Naive thymus-derived CD4-positive, alpha-beta T cell (primary cell): ENCODE measurements around the gene TOP2A. TPM values are rescaled to one million over a fixed set of nuclear protein-coding genes. Genes with fewer than 3 reads are reported as not detected.
A peak's percentile ranks its signal among the peaks of the same experiment; 100 is the strongest.

ENCODE experiments used
- ATAC-seq: fragments of 150-1000 bp; cut with Tn5 transposase; 2 replicates; pipeline ENCODE4 v1.10.0; 2021; ENCODE audit warnings: mild to moderate bottlenecking, moderate library complexity
- CTCF ChIA-PET: fragments of 350-600 bp; sonication (Branson Sonifier 250); formaldehyde crosslinking; loops from one replicate; lab custom pipeline; 2021; ENCODE audit warnings: antibody characterized with exemption; lab: Charles Lee
- POLR2A ChIA-PET: fragments of 350-600 bp; sonication (Branson Sonifier 250); formaldehyde crosslinking; loops from one replicate; lab custom pipeline; 2021; ENCODE audit warnings: antibody characterized with exemption, inconsistent platforms; lab: Charles Lee
- DNase-seq, 9 donors: peaks; one replicate each; pipeline versions ENCODE4 v3.0.0 to v3.0.0-alpha.2; 2020 to 2022; ENCODE audit warnings: mixed read lengths in 1 of 9
- H3K27ac ChIP-seq: one replicate; pipeline ENCODE4 v1.7.0; 2013; ENCODE audit warnings: mild to moderate bottlenecking, low read depth, low read length, moderate library complexity
- H3K27me3 ChIP-seq, 2 donors: one replicate each; pipeline ENCODE4 v1.7.0; 2013; ENCODE audit warnings: low read length in 2 of 2, mild to moderate bottlenecking in 2 of 2, moderate library complexity in 2 of 2; ENCODE audit not compliant: control insufficient read depth in 2 of 2, insufficient read depth in 2 of 2
- H3K36me3 ChIP-seq, 3 experiments: 1 replicate in 2 of 3; 2 replicates in 1 of 3; pipeline ENCODE4 v1.7.0; 2013; ENCODE audit warnings: low read length in 3 of 3, mild to moderate bottlenecking in 3 of 3, moderate library complexity in 1 of 3; ENCODE audit not compliant: insufficient read depth in 3 of 3, control insufficient read depth in 2 of 3
- H3K4me1 ChIP-seq, 2 donors: one replicate each; pipeline ENCODE4 v1.7.0; 2013; ENCODE audit warnings: low read length in 2 of 2, mild to moderate bottlenecking in 2 of 2, moderate library complexity in 1 of 2; ENCODE audit not compliant: control insufficient read depth in 2 of 2, insufficient read depth in 2 of 2
- H3K4me3 ChIP-seq: 2 replicates; pipeline ENCODE4 v1.7.0; 2013; ENCODE audit warnings: mild to moderate bottlenecking, low read length
- H3K9me3 ChIP-seq, 3 experiments: 1 replicate in 2 of 3; 2 replicates in 1 of 3; pipeline ENCODE4 v1.7.0; 2013; ENCODE audit warnings: low read length in 3 of 3; ENCODE audit not compliant: control insufficient read depth in 2 of 3
- H3K27ac Mint-ChIP-seq, 9 donors: one replicate each; pipeline ENCODE4 v1.8.0; 2020 to 2022; ENCODE audit warnings: mixed read lengths in 9 of 9, mild to moderate bottlenecking in 8 of 9, moderate library complexity in 5 of 9, inconsistent platforms in 2 of 9
- H3K27me3 Mint-ChIP-seq, 5 donors: one replicate each; pipeline ENCODE4 v1.8.0; 2021 to 2022; ENCODE audit warnings: mixed read lengths in 5 of 5, mild to moderate bottlenecking in 1 of 5
- H3K36me3 Mint-ChIP-seq, 5 donors: one replicate each; pipeline ENCODE4 v1.8.0; 2020 to 2022; ENCODE audit warnings: mixed read lengths in 5 of 5, mild to moderate bottlenecking in 3 of 5, inconsistent platforms in 1 of 5
- H3K4me1 Mint-ChIP-seq, 7 donors: one replicate each; pipeline ENCODE4 v1.8.0; 2020 to 2022; ENCODE audit warnings: mixed read lengths in 7 of 7, mild to moderate bottlenecking in 3 of 7, inconsistent platforms in 1 of 7
- H3K4me3 Mint-ChIP-seq, 10 donors: one replicate each; pipeline ENCODE4 v1.8.0; 2020 to 2022; ENCODE audit warnings: mild to moderate bottlenecking in 10 of 10, mixed read lengths in 10 of 10, moderate library complexity in 6 of 10, inconsistent platforms in 2 of 10
- H3K9me3 Mint-ChIP-seq, 11 donors: one replicate each; pipeline ENCODE4 v1.8.0; 2020 to 2022; ENCODE audit warnings: mixed read lengths in 11 of 11, mild to moderate bottlenecking in 4 of 11, inconsistent platforms in 1 of 11, moderate library complexity in 1 of 11
- intact Hi-C, 2 donors: fragments of 100-400 bp; cut with micrococcal nuclease; formaldehyde crosslinking; loops; one replicate each; pipeline ENCODE4 v1.15.1; 2023
- polyA plus RNA-seq, 2 donors: library from polyadenylated mRNA; unstranded; fragments of 300-500 nt; fragmentation: Illumina TruSeq; gene quantifications; one replicate each; pipeline ENCODE4 v1.2.3, GENCODE V29; 2021
- total RNA-seq, 6 experiments: library from RNA in 5 of 6; stranded (reverse) in 5 of 6; gene quantifications; 1 replicate in 5 of 6; 2 replicates in 1 of 6; pipeline ENCODE4 v1.2.3 and lab custom pipeline; 2021 to 2026

Gene TOP2A
- total and polyA plus RNA-seq, 7 experiments from 2014 or later = 0.54 to 273 (median 1.2) TPM; not detected in 2

DNA sequence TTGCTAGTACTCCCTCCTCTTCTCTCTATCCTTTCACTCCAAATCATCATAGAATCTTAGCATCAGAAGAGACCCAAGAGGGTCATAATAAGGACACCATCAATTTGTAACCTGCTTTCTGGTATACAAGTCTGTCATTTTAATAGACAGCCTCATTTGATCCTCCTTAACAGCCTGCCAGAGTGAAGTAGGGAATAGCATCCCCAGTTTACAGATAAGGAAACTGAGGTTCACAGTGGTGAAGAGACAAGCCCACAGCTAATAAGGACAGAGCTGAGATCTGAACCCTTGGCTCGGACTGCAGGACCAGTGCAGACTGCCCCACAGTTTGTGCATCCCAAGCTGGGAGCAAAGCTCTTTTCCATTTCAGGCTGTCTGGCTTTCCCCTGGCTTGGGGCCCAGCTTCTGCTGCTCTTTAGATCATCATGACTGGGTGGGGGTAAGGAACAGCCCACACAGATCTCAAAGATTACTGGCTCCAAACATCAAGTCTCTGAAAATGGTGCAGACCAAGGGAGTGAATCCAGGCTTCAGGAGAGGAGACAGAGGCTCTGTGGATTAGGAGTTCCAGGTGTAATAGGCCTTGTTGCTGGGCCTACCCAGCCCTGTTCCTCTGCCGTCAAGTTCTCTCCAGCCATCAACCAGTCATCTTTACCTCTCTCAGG, 15.3 kb upstream of the TOP2A start:
- H3K9me3 ChIP-seq = no peaks in the 10 kb centered on the region
- H3K27me3 Mint-ChIP-seq = peaks cover 0 to 15% (median 0%) of the 10 kb centered on the region in 5 donors
- ATAC-seq (no peak), DNase-seq (no peak)
- no peak overlapping the region for H3K4me3 ChIP-seq
- no peaks in the 10 kb centered on the region for H3K36me3 ChIP-seq
- H3K4me1 Mint-ChIP-seq = peaks cover 2 to 23% (median 3%) of the 10 kb centered on the region in 7 donors
- H3K27ac ChIP-seq = no peak overlapping the region
- ChIA-PET POLR2A (no interaction called here), CTCF (interaction anchor here (0.7 to 3.2 kb wide), 4 partner anchors 16 to 34 kb away, joined by 3 to 12 read pairs (median 4); partner anchors contain the start of gene TOP2A)
- no peak overlapping the region for H3K4me3 Mint-ChIP-seq
- peaks cover under 1 to 1% of the 10 kb centered on the region in 2 donors for H3K4me1 ChIP-seq
- H3K36me3 Mint-ChIP-seq = no peaks in the 10 kb centered on the region
- peaks cover 0 to under 1% (median 0%) of the 10 kb centered on the region in 11 donors for H3K9me3 Mint-ChIP-seq
- H3K27me3 ChIP-seq = no peaks in the 10 kb centered on the region
- intact Hi-C loops = loop anchor here in 1 of 2 donors (2.0 kb wide), 1 partner anchor 16 kb away; the partner anchor contains the start of gene TOP2A
- peak overlapping the region in 2 of 9 donors; percentile 35 to 60 for H3K27ac Mint-ChIP-seq

DNA sequence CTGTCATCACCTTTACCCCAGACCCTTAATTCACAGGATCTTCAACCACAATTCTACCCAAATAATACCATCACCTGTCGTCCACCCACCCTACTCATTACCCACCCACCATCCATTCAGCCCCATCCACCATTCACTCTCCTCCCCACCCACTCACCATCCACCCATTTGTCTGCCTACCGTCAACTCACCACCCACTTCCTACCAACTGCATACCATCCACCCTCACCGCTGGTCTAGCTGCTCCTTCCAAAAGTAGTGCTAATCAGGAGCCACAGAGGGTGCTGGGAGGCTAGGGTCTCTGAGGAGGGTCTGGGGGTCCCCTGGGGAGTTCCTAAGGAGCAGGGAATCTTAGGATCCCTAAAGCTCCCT, 13.5 kb upstream of the TOP2A start:
- Histone ChIP-seq H3K4me1 (peaks cover 15 to 17% of the 10 kb centered on the region in 2 donors), H3K9me3 (no peaks in the 10 kb centered on the region), H3K27me3 (no peaks in the 10 kb centered on the region), H3K27ac (no peak overlapping the region), H3K4me3 (no peak overlapping the region), H3K36me3 (no peaks in the 10 kb centered on the region)
- DNase-seq = peak in 1 of 9 donors; percentile 18
- peaks cover 0 to 2% (median 0%) of the 10 kb centered on the region in 11 donors for H3K9me3 Mint-ChIP-seq
- ATAC-seq = no peak
- no peaks in the 10 kb centered on the region for H3K36me3 Mint-ChIP-seq
- no peak overlapping the region for H3K4me3 Mint-ChIP-seq
- intact Hi-C loops = no loop called here
- H3K27ac Mint-ChIP-seq = peak overlapping the region in 2 of 9 donors; percentile 45 to 59
- ChIA-PET CTCF (interaction anchor here (1.1 to 3.2 kb wide), 3 partner anchors 14 to 30 kb away, joined by 3 to 12 read pairs (median 4); partner anchors contain the start of gene TOP2A), POLR2A (interaction anchor here (1.3 kb wide), 1 partner anchor 12 kb away, joined by 3 read pairs; the partner anchor contains the start of gene IGFBP4)
- H3K27me3 Mint-ChIP-seq = peaks cover 0 to 16% (median 0%) of the 10 kb centered on the region in 5 donors
- peaks cover 15 to 31% (median 20%) of the 10 kb centered on the region in 7 donors for H3K4me1 Mint-ChIP-seq

DNA sequence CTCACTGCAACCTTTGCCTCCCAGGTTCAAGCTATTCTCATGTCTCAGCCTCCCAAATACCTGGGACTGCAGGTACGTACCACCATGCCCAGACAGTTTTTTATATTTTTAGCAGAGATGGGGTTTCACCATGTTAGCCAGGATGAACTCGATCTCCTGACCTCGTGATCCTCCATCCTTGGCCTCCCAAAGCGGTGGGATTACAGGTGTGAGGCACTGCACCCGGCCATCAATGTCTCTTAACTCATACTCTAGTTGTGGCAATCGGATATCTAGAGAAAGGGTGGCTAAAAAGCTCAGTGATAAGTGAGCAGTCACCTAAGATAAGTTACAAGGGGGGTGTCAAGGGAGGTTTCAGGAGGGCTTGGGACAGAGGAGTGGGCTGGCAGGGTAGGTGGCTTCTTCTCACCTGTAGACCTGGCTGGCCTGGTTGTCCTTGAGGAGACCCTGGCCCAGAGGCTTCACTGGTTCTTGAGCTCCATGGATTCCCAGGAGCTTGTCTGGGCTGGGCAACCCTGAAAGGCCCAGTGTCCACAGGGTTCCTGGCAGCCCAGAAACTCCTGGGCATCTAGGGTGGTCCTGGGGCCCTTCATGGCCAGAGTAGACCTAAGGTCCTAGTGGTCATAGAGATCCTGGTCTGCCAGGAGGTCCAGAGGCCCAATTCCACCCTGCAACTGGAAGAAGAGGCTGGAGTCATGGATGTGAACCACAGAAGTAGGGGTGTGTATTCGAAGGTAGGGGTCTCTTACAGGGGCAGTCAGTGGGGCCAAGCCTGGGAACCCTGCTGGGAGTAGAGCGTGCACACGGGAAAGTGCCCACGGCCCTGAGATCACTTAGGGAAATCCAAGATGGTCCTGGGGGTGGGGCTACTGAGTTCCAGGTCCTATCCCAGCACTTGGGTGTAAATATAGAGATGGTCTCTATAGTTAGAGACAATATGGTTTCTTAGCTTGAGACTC, 12.9 kb upstream of the TOP2A start:
- ATAC-seq (no peak), DNase-seq (peak in 1 of 9 donors; percentile 11)
- CTCF ChIA-PET = interaction anchor here (0.6 to 3.2 kb wide), 4 partner anchors 14 to 45 kb away, joined by 3 to 12 read pairs (median 4); partner anchors contain the start of gene TOP2A

DNA sequence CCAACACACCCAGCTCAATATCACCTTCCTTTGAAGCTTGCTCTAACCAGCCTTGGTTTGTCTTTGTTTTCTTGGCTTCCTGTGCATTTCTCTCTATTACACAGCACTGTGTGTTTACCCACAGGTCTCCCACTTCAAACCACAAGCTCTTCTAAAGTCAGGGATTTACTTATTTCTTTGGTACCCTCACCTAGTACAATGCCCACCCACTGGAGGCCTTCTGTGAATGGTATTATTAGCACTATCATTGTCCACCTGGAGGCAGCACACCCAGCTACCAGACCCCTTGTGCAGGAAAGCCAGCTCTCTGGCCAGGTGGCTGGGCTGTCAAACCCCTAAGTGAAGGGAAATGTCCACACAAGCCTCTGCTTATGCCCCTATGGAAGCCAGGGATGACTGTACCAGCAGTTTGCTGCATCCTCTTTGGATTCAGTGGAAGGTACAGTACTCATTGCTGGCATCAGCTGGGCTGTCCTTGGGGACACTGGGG, 9.4 kb upstream of the TOP2A start:
- Histone ChIP-seq H3K4me3 (peak overlapping the region; percentile 31), H3K36me3 (no peaks in the 10 kb centered on the region), H3K4me1 (peaks cover 24 to 25% of the 10 kb centered on the region in 2 donors), H3K9me3 (no peaks in the 10 kb centered on the region), H3K27ac (no peak overlapping the region), H3K27me3 (no peaks in the 10 kb centered on the region)
- Mint-ChIP-seq H3K4me1 (peaks cover 22 to 40% (median 30%) of the 10 kb centered on the region in 7 donors), H3K27me3 (peaks cover 0 to 14% (median 0%) of the 10 kb centered on the region in 5 donors), H3K9me3 (peaks cover 0 to 2% (median 0%) of the 10 kb centered on the region in 11 donors), H3K36me3 (no peaks in the 10 kb centered on the region), H3K4me3 (peak overlapping the region; percentile 26 to 78 (median 70)), H3K27ac (peak overlapping the region in 8 of 9 donors; percentile 6 to 86 (median 25))
- ChIA-PET POLR2A (interaction anchor here (0.7 to 2.7 kb wide), 13 partner anchors 9 to 181 kb away, joined by 3 to 19 read pairs (median 4); partner anchors contain the start of gene TOP2A), CTCF (interaction anchor here (0.6 to 1.8 kb wide), 7 partner anchors 9 to 105 kb away, joined by 3 to 6 read pairs (median 3); partner anchors contain the start of gene TOP2A)
- intact Hi-C loops = loop anchor here (1.0 to 5.0 kb wide), 3 partner anchors 9 to 90 kb away; partner anchors contain the start of gene IGFBP4 (in 1 of the 2)
- DNase-seq (peak in 6 of 9 donors; percentile 32 to 61 (median 54)), ATAC-seq (peak; percentile 86)

More for the DNA sequence above, 12.9 kb upstream of the TOP2A start:
- peaks cover 21 to 38% (median 27%) of the 10 kb centered on the region in 7 donors for H3K4me1 Mint-ChIP-seq
- H3K27me3 Mint-ChIP-seq = peaks cover 0 to 16% (median 0%) of the 10 kb centered on the region in 5 donors
- H3K4me1 ChIP-seq = peaks cover 22 to 24% of the 10 kb centered on the region in 2 donors
- H3K4me3 Mint-ChIP-seq = no peak overlapping the region
- no peak overlapping the region for H3K27ac ChIP-seq
- peaks cover 0 to 2% (median 0%) of the 10 kb centered on the region in 11 donors for H3K9me3 Mint-ChIP-seq
- intact Hi-C loops = no loop called here
- no peaks in the 10 kb centered on the region for H3K36me3 ChIP-seq
- H3K4me3 ChIP-seq = no peak overlapping the region
- H3K36me3 Mint-ChIP-seq = no peaks in the 10 kb centered on the region
- peak overlapping the region in 2 of 9 donors; percentile 45 to 59 for H3K27ac Mint-ChIP-seq
- no peaks in the 10 kb centered on the region for H3K27me3 ChIP-seq
- POLR2A ChIA-PET = interaction anchor here (1.3 to 1.5 kb wide), 2 partner anchors 13 kb away, joined by 3 to 4 read pairs; partner anchors contain the start of genes IGFBP4 and TOP2A
- no peaks in the 10 kb centered on the region for H3K9me3 ChIP-seq

DNA sequence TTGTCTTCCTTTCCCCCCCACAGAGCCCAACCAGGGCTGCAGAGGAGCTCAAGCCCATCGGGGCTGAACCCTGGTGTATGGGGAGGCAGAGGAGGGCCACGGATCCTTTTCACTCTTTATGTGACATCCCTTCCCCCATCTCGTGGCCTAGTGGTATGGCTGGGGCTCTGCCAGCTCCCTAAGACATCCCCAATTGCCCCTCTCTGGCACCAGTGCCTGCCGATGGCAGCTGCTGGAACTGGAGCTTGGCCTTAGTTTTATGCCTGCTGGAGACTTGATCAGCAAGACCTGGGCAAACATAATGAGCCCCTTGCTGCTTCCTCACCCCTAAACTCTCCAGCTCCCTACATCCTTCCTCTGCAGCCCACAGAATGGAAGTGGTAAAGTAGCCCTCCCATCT, 8.0 kb upstream of the TOP2A start:
- intact Hi-C loops = loop anchor here in 1 of 2 donors (2.0 to 5.0 kb wide), 2 partner anchors 17 to 92 kb away; partner anchors contain the start of gene IGFBP4

More for the DNA sequence above, 8.0 kb upstream of the TOP2A start:
- ATAC-seq (no peak), DNase-seq (peak in 1 of 9 donors; percentile 22)
- peak overlapping the region in 7 of 10 donors; percentile 20 to 71 (median 58) for H3K4me3 Mint-ChIP-seq
- H3K27ac Mint-ChIP-seq = peak overlapping the region in 6 of 9 donors; percentile 8 to 70 (median 65)
- peaks cover 20 to 38% (median 30%) of the 10 kb centered on the region in 7 donors for H3K4me1 Mint-ChIP-seq
- H3K36me3 Mint-ChIP-seq = no peaks in the 10 kb centered on the region
- ChIA-PET CTCF (interaction anchor here (0.6 to 1.8 kb wide), 4 partner anchors 10 to 820 kb away, joined by 3 to 6 read pairs (median 3); no protein-coding TSS in a partner anchor), POLR2A (interaction anchor here (0.6 to 2.7 kb wide), 3 partner anchors 23 to 108 kb away, joined by 4 to 8 read pairs (median 5); no protein-coding TSS in a partner anchor)
- H3K4me3 ChIP-seq = no peak overlapping the region
- peaks cover 0 to 14% (median 0%) of the 10 kb centered on the region in 5 donors for H3K27me3 Mint-ChIP-seq
- no peaks in the 10 kb centered on the region for H3K27me3 ChIP-seq
- H3K9me3 ChIP-seq = no peaks in the 10 kb centered on the region
- H3K4me1 ChIP-seq = peaks cover 24 to 25% of the 10 kb centered on the region in 2 donors
- no peaks in the 10 kb centered on the region for H3K36me3 ChIP-seq
- peaks cover 0 to 2% (median 0%) of the 10 kb centered on the region in 11 donors for H3K9me3 Mint-ChIP-seq
- no peak overlapping the region for H3K27ac ChIP-seq
